IPS DF 4.7 (cell line): ENCODE results near the gene DNAAF5.

Experiments
- DNase-seq: peaks from one replicate; pipeline ENCODE4 v3.0.0-alpha.2; 2013; ENCODE audit warnings: low spot score; ENCODE audit errors: extremely low read depth

Gene DNAAF5

GRCh38 chr7:805261-805660, 78.8 kb downstream of the DNAAF5 start:
- no peak for DNase-seq

GRCh38 chr7:815284-816216, 89.1 kb downstream of the DNAAF5 start:
- DNase-seq: no peak

GRCh38 chr7:816300-816750, 89.8 kb downstream of the DNAAF5 start:
- DNase-seq: no peak

- no peak for DNase-seq
These were observed 90.5 kb downstream of the DNAAF5 start for GRCh38 chr7:816751-817671.

- DNase-seq: no peak
These were observed 91.7 kb downstream of the DNAAF5 start for GRCh38 chr7:818031-818699.

GRCh38 chr7:820341-820740, 93.8 kb downstream of the DNAAF5 start:
- no peak for DNase-seq

GRCh38 chr7:821688-822087, 95.2 kb downstream of the DNAAF5 start:
- no peak for DNase-seq

- no peak for DNase-seq
These were observed 96.3 kb downstream of the DNAAF5 start for GRCh38 chr7:822692-823276.

GRCh38 chr7:823649-824048, 97.2 kb downstream of the DNAAF5 start:
- no peak for DNase-seq

GRCh38 chr7:824081-824480, 97.6 kb downstream of the DNAAF5 start:
- no peak for DNase-seq

- DNase-seq: no peak
These were observed 98.2 kb downstream of the DNAAF5 start for GRCh38 chr7:824664-825063.

GRCh38 chr7:825386-825785, 98.9 kb downstream of the DNAAF5 start:
- DNase-seq: no peak

GRCh38 chr7:826230-826917, 99.9 kb downstream of the DNAAF5 start:
- no peak for DNase-seq

GRCh38 chr7:828793-829561, 102.5 kb downstream of the DNAAF5 start:
- DNase-seq: no peak

GRCh38 chr7:830069-830468, 103.6 kb downstream of the DNAAF5 start:
- DNase-seq: no peak

- no peak for DNase-seq
These were observed 105.2 kb downstream of the DNAAF5 start for GRCh38 chr7:831596-832166.

- DNase-seq: no peak
These were observed 105.9 kb downstream of the DNAAF5 start, which contains the start of gene SUN1 for GRCh38 chr7:832167-832967. TSS of gene SUN1 (plus strand) at chr7:832476. CDS start at chr7:832525, 49 bp downstream.

GRCh38 chr7:832968-833424, 106.5 kb downstream of the DNAAF5 start:
- no peak for DNase-seq
